Tongue (tissue), 2 donors: ENCODE data around the gene ITGA5. TPM values are rescaled to one million over a fixed set of nuclear protein-coding genes. Genes with fewer than 3 reads are reported as not detected.

ENCODE experiments used
- DNase-seq: peaks from one replicate; pipeline ENCODE4 v3.0.0-alpha.2; 2015
- total RNA-seq: library from RNA; depleted of rRNA; stranded (reverse); fragments of >200 nt; gene quantifications from one replicate; pipeline ENCODE4 v1.2.3, GENCODE V29; 2014

Gene ITGA5
- 112 TPM for total RNA-seq

DNA sequence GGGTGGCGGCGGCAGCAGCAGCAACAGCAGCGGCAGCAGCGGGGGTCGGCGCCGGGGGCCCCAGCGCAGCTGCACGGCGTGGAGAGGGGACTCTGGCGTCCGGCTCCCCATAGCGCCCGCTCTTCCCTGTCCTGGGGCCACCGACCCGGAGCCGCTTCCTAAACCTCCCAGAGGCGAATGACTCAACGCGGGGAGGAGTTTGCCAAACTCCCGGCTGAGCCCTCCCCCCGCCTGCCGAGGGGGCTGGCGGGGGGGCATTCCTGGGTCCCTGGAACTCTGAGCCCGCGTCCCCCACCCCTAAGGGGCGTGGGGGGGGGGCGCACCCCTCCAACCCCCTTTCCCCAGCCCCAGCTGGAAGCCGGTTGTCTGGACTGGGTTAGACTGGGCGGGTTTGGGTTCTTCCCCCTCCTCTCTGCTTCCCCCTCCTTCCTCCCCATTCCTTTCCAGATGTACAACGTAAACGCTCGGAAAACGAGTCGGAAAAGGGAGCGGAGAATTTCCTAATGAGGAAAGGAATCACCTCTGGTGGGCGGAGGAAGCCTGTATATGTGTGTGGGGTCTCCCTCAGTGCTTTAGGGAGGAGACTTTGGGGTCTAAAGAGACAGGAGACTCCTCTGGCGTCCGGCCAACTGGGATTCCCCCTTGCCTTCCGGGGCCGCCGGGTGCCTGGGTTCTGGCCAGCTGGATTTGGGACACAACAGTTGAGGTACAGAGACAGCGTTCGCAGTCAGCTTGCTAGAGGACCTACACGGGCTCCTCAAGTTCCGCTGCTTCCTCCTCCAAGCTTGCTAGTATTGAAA, at the start of gene ITGA5:
TSS of gene ITGA5 (minus strand) at position 179 of the 800 bp plus-strand sequence. CDS start at position 111, 68 bp downstream.
- DNase-seq = peak; percentile 80

DNA sequence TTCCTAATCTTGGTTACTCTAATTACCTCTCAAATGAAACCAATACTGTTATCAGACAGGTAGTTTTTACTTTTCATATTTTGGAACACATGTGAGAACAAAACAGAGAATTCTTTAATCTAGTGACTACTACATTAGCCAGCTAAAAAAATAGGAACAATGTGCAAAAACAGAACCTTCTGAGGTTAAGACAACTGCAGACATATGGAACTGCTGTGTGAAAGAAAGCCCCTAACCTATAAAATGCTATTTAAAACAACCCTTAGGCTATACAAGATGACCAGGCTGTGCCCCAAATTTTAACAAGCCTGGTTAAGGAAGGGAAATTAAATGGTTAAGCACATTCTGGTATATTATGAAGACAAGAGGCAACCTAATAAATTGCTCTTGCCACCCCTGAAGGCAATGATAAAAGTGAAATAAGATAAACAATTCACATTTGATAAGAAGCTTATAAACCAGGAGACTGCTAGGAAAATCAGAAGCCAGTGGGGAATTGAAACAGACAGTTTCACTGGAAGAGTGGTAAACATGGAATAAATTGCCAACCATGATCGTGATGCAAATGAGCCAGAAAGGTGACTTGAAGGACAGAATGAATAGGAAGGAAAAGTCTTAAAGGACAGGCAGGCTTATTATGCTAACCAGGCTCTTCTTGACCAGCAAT, 46.9 kb upstream of the ITGA5 start:
- DNase-seq = no peak

DNA sequence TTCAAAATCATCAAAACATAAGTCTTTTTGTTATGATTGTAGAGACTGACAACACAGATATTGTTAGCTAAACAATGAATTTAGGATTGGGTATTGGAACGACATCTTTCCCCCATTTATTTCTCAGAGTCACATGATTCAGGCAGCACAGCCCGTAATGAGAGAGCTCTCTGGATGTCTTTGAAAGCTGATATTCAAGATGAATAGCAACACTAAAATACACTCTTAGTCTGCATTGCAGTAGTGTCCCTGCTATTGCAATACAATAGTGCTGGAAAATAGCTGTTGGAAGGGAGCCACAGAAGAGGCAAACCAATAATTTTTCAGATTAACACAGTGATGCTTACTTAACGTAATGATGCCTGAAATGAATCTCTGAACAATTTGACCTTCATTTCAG, 44.4 kb upstream of the ITGA5 start:
- DNase-seq = no peak

DNA sequence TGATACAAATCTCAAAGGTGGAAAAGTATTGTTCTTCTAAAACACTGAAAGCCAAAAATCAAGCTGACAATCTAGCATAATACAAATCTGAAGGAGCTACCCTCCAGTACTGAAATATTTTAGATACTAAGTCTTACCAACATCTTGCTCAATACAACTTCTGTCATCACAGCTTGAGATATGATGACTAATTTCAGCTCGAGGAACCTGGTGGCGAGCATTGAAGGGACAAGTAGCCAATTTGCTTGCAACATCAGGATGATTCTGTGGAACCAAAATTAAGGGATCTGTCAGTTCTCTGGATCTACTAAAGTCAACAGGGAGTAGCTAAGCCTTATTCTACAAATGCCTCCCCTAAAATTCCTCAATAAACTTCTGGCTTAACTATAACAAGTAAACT, 44.0 kb upstream of the ITGA5 start:
- no peak for DNase-seq

DNA sequence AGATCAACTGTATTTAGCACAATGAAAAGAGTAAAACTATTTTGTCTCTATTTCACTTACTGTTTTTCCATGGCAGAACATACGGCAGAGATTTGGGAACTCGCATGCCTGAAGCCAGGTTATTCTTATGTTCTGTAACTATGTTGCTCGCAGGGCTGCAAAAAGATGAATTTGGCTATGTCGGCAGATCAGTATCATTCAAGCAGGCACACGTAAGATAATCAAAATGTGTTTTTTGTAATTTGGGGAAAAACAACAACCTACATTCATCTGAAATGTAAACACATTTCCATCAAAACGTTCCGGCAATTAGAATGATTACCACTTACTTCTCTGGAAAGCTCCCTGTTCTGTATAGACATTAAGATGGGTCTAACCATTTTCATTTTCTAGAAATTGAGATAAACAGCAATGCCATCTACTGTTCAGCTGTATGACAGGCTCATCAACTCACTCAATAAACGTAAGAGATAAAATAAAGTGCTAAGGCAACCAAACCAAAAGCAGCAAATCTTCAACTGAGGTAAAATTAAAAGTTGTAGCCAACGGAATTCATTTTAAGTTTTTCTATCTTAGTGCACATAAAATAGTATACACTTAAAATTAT, 41.4 kb upstream of the ITGA5 start:
- DNase-seq = no peak

DNA sequence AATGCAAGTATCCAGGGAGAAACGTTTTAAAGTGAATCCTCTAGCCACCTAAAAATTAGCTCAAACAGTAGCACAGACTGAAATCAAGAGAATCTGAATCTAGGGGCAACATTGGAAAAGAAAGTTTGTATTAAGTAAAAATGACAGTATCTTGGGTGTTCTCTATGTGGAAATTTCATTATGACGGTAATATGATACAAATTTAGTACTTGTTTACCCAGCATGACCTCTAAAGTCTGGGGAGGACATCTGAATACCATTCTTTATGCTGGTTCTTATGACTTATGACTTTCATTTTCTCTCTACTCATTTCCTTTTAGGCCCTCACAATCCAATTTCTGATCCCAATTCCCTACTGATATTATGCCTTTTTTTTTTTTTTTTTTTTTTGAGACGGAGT, 40.3 kb upstream of the ITGA5 start:
- DNase-seq = no peak

DNA sequence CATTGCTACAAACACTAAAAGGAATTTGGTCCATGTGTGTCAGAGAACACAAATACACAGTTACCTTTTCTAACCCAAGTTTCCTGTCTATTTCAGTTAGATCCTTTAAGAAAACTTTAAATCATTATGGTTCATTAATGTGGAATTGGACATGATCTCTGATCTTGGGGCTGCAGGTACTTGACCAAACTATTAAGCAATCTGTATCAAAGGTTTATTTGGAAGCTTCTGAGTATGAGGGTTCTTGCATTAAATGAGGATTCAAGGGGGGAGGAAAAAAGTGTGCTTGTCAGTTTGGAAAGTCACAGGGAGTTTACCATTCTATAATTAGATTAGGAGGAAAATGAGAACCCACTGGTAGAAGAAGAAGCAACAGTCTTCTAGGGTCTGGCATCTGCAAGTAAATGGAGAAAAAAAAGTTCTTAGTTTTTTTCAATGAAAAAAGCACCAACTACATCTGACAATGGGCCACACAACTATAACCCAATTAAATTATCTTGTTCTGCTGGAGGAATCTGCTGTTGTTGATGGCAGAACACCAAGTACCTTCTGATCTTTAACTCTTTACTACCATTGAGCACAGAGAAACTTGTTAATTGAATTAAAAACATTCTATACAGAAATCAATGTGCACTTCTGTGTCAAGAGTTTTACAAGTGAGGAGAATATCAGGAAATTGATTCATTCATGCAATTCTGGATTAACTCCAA, 36.8 kb upstream of the ITGA5 start:
- DNase-seq = no peak

DNA sequence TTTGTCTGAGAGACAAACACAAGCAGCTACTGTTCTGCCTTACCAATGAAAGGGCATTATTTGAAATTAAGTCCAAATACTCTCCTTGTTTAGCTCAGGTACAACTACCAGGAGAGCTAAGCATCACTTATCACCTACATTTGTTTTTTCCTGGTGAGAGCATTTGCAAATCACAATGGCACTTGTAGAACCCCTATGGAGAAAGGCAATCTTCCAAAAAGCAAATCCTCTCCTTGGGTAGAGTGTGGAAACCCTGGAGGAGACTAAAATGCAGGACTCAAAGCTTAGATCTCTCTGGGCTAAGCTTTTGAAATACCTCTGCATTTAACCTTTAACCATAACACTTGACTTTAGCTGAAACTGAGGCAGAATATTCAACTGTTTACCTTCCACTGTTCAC, 33.6 kb upstream of the ITGA5 start:
- DNase-seq = no peak

DNA sequence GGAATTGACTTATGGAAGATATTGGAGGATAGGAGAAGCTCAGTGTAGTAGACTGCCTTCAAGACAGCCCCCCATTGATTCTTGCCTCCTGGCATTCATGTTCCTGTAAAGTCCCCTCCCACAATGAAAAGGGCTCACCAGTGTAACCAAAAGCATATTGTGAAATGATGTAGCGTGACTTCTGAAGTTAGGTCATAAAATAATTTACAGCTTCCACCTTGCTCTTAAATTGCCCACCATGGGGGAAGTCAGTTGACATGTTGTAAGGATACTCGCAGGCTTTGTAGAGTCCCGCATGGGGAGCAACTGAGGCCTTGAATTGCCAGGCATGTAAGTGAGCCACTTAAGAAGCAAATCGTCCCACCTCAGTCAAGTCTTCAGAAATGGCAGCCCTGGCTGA, 29.3 kb upstream of the ITGA5 start:
- no peak for DNase-seq

DNA sequence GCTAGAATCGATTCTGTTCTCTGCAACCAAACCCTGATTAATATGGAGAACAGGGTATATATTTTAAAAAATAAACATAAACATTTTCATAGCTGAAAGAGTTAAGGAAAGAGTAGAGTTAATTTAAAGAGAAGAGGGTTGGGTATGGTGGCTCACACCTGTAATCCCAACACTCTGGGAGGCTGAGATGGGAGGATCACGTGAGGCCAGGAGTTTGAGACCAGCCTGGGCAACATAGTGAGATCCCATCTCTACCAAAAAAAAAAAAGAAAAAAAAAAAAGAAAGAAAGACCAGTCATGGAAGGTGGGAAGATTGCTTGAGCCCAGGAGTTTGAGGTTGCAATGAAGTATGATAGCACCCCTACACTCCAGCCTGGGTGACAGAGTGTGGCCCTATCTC, 28.9 kb upstream of the ITGA5 start:
- no peak for DNase-seq

DNA sequence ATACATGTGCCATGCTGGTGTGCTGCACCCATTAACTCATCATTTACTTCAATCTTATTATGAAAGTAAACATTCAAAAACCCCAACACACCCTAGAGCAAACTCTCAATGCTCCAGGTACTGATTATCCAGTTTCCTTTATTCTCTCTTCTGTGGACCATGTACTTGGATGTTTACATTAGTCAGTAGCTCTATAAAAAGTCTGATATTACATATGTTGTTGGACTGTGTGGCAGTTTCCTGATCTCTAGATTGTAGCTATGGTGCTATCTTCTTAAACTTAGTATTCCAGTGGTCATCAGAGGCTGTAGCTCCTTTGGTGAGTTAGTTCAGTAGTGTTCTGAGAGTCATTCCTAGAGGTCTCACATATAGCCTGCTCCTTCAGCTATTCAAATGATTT, 25.1 kb upstream of the ITGA5 start:
- DNase-seq = no peak

DNA sequence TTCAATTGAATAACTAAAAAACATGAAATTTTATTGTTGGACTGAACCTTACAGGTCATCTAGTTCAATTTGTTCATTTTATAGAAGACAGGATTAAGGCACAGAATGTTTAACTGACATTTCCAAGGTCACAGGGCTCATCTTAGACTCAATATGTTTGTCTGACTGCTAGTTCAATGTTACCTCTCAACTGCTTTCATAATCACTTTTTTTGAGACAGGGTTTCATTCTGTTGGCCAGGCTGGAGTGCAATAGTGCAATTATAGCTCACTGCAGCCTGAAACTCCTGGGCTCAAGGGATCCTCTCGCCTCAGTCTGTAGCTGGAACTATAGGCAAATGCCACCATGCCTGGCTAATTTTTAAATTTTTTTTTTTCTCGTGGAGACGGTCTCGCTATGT, 24.4 kb upstream of the ITGA5 start:
- DNase-seq = no peak

DNA sequence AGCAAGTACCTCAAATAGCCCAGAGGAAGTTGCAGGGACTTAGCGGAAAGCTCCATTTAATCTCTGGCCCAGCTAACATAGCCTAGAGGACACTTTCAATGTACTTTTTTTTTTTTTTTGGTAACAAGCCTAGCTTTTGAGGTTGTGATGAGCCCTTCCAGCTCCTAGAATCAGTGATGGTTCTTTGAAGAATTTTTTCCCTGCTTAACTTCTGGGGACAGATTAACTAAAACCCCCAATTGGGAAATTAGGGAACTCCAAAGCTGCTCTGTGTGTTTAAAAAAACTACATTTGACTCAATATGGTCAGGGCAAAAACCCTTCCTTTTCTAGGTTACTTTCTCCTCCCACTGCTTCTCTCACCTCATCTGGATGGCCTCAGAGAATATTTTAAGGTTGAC, 23.9 kb upstream of the ITGA5 start:
- DNase-seq = no peak

DNA sequence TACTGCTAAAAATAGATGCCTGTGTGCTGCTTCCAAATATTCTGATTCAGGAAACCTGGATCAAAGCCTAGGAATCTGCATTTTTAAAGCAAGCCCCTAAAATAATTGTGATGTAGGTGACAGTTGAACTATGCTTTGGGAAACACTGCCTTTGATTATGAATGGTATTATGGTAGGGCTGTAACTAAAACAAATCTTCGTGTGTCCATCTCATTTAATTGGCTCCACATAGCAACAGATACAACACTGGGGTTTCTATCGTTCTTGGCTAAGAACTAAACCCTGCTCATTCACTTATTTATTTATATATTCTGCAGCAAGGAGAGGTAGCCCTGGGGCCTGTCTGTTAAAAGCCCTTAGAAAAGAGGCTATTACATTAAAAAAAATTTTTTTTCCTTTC, 23.0 kb upstream of the ITGA5 start:
- DNase-seq = no peak

DNA sequence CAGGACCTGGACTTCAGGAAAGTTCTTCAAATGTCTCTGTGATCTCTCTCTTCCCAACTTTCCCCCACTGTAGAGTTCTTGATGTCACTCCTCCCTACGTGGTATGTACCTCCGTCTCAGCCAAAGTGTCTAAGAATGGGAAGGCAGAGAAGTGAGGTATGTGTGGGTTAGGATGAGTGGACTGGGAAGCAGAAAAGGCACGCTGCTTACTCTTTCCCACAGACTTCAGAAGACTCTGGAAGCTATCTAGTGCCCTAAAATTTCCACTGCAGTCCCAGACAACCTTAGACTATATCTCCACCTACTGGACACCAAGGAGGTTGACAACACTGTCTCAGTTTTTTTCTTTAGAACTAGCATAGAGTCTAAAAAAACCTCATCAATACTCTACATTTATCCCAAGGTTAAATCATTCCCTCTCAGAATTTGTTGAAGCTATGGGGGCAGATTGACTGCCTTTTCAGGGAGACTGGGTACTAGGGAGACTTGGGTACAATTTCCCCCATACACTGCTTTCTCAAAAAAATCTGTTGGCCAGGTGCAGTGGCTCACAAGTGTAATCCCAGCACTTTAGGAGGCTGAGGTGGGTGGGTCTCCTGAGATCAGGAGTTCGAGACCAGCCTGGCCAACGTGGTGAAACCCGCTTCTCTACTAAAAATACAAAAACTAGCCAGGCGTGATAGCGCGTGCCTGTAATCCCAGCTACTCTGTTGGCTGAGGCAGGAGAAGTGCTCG, 20.6 kb upstream of the ITGA5 start:
- DNase-seq = peak; percentile 81

DNA sequence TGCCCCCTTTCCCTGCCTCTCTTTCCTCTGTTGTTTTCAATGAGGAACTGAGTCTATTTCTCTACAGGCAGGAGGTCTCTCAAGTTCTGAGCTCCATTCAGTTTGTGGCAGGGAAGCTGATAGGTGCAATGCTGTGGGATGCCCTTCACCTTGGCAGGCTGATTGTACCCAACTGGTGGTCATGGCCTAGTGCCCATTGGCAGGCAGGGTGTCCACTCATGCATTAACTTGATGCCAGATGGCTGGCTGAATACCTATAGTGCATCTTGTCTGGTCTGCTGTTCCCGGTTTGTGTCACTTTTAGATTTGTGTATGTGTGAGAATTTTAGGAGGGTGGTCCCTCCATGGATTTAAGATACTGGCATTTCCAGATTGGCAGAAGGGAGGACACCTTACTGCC, 20.0 kb upstream of the ITGA5 start:
- no peak for DNase-seq

DNA sequence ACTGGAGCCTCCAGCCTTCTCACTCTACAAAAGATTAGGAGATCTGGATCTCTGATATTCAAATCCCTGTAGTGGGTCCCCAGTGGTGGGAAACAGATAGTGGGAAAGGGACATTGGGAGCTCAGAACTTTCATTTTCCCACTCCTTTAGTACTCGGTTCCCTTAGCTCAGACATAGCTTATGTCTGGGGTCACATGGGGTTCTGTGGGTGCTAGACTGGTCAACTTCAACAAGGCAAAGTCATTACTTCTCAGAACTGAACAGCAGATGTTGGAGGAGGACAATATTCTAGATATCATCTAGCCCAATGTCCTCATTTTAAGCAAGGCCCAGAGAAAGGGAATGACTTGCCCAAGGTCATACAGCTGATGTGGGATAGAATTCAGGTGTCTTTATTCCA, 19.5 kb upstream of the ITGA5 start:
- no peak for DNase-seq

DNA sequence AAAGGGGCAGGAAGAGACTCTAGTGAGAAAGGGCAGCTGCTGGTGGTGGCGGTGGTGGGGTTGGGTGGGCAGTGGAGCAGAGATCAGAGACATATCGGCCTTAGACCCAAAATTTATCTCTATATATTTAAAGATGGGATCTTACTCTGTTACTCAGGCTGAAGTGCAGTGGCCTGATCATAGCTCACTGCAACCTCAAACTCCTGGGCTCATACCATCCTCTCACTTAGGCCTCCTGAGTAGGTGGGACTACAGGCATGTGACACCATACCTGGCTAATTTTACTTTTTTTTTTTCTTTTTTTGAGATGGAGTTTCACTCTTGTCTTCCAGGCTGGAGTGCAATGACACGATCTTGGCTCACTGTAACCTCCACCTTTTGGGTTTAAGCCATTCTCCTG, 18.6 kb upstream of the ITGA5 start:
- DNase-seq = no peak

DNA sequence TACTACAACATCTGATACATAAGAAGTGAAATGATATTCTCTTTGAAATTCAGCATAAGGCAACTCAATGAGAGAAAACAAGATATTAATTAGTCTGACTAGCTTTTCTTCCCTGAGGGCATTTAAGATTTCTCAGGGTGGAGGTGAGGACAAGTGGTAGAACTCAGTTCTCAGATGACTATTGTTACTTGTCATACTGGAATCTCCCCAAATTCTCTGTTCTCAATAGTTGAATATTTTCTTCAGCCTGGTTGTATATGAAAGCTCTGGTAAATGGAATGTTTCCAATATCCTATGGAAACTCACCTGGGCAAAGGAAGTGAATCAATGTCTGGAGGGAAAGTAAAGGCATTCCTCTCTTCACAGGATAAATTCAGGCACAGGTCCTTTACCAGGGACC, 18.2 kb upstream of the ITGA5 start:
- no peak for DNase-seq

DNA sequence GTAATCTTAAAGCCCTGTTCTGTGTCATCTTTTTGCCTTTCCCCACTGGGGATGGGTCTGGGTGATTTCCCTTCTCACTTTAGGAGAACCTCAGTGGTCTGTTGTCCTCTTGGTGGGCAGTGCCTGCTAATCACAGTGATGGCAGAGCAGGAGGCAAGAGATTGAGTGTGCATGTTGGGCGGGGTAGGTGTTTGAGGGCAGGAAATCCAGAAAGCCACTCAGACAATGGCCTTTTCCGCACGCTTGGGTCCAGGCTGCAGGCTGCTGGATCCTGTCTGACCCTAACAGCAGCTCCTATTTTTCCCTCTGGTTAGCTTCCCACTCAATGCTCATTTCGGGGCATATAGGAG, 13.7 kb upstream of the ITGA5 start:
- no peak for DNase-seq

DNA sequence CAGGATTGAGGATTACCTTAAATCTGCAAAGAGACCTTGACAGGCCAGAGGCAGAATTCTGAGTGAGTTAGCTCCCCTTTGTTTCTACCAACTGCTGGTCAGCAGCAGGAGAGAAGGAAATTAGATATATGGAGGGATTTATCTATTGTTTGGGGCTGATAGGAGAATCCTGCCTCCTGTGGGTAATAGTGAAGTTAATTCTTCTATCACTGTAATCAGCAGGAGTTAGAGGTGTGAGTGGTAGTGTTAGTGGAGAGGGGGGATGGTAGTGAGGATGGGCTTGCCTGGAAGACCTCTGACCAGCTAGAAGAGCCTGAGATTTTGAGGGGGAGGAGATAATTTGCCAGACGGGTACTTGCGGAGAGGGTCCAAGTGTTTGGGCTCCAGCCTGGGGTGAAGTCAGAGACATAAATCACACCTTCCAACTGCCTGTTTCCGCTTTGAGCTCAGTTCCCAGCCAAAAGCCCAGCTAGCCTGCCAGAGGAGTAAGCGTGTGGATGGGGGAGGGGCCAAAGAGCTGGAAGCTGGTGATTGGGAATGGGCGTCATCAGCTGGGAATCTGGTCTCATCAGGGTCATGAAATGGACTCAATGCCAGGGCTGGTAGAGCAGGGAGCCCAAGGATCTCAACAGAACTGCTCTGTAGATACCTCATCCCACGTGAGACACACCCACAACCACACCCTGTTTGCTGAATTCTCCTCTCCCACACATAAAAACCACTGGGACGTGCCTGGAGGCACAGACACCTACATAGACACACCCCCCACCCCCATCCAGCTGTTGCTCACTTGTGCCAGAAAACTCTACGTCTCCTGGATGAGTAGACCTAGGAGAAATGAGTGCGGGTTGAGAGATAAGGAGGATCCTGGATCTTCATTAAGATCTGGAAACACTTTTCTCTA, 13.1 kb upstream of the ITGA5 start:
- peak; percentile 67 for DNase-seq
